Osteocyte (in vitro differentiated cells): Measurements from ENCODE around the gene TBL1XR1. TPM values are rescaled to one million over a fixed set of nuclear protein-coding genes. Genes with fewer than 3 reads are reported as not detected.

ENCODE experiments used
- DNase-seq: peaks from one replicate; pipeline ENCODE4 v3.0.0; 2021; ENCODE audit warnings: mixed read lengths; ENCODE audit not compliant: unreplicated experiment; ENCODE audit errors: extremely low spot score
- H3K27ac Mint-ChIP-seq: one replicate; pipeline ENCODE4 v1.8.0; 2021; ENCODE audit warnings: mild to moderate bottlenecking, mixed read lengths; ENCODE audit not compliant: unreplicated experiment
- H3K27me3 Mint-ChIP-seq: one replicate; pipeline ENCODE4 v1.8.0; 2021; ENCODE audit warnings: mixed read lengths; ENCODE audit not compliant: unreplicated experiment
- H3K36me3 Mint-ChIP-seq: one replicate; pipeline ENCODE4 v1.8.0; 2021; ENCODE audit warnings: mixed read lengths; ENCODE audit not compliant: unreplicated experiment
- H3K4me1 Mint-ChIP-seq: one replicate; pipeline ENCODE4 v1.8.0; 2021; ENCODE audit warnings: mixed read lengths; ENCODE audit not compliant: unreplicated experiment
- H3K4me3 Mint-ChIP-seq: one replicate; pipeline ENCODE4 v1.8.0; 2021; ENCODE audit warnings: mild to moderate bottlenecking, moderate library complexity, mixed read lengths; ENCODE audit not compliant: unreplicated experiment
- H3K9me3 Mint-ChIP-seq: one replicate; pipeline ENCODE4 v1.8.0; 2021; ENCODE audit warnings: mixed read lengths; ENCODE audit not compliant: unreplicated experiment
- CTCF ChIP-seq: fragments of 200-600 bp; sonication (generic); IDR thresholded peaks from 2 replicates; pipeline ENCODE4 v1.5.0; 2021; ENCODE audit warnings: antibody characterized with exemption, mild to moderate bottlenecking, moderate library complexity
- total RNA-seq: library from RNA; stranded (reverse); gene quantifications from 2 replicates; pipeline ENCODE4 v1.2.1, GENCODE V29; 2021

Gene TBL1XR1
- total RNA-seq, 1 donor from 2014 or later: 370 TPM

- Mint-ChIP-seq H3K4me3 (no peak overlapping the region), H3K9me3 (peaks cover 5% of the 10 kb centered on the region), H3K4me1 (peaks cover 28% of the 10 kb centered on the region), H3K27me3 (no peaks in the 10 kb centered on the region), H3K27ac (no peak overlapping the region), H3K36me3 (peaks cover 33% of the 10 kb centered on the region)
- DNase-seq: no peak
- no peak for TF ChIP-seq CTCF
Measured at GRCh38 chr3:177080122-177080521, 117.2 kb downstream of the TBL1XR1 start.

- no peaks in the 10 kb centered on the region for H3K27me3 Mint-ChIP-seq
Measured at GRCh38 chr3:177079684-177080083, 117.6 kb downstream of the TBL1XR1 start.

GRCh38 chr3:177071496-177072156 lies 125.7 kb downstream of the TBL1XR1 start:
- Mint-ChIP-seq H3K4me1 (peaks cover 25% of the 10 kb centered on the region), H3K36me3 (peaks cover 20% of the 10 kb centered on the region), H3K4me3 (no peak overlapping the region), H3K27me3 (no peaks in the 10 kb centered on the region), H3K9me3 (no peaks in the 10 kb centered on the region), H3K27ac (peak overlapping the region; percentile 24)
- TF ChIP-seq CTCF: no peak
- no peak for DNase-seq

More at GRCh38 chr3:177079684-177080083, 117.6 kb downstream of the TBL1XR1 start:
- Mint-ChIP-seq H3K36me3 (peaks cover 33% of the 10 kb centered on the region), H3K4me3 (no peak overlapping the region), H3K9me3 (peaks cover 5% of the 10 kb centered on the region), H3K4me1 (peaks cover 24% of the 10 kb centered on the region), H3K27ac (no peak overlapping the region)
- TF ChIP-seq CTCF: no peak
- no peak for DNase-seq

- no peak overlapping the region for H3K4me3 Mint-ChIP-seq
- H3K27ac Mint-ChIP-seq: no peak overlapping the region
- no peak for TF ChIP-seq CTCF
- H3K36me3 Mint-ChIP-seq: peaks cover 10% of the 10 kb centered on the region
- no peak for DNase-seq
- peaks cover 33% of the 10 kb centered on the region for H3K4me1 Mint-ChIP-seq
- H3K27me3 Mint-ChIP-seq: no peaks in the 10 kb centered on the region
- no peaks in the 10 kb centered on the region for H3K9me3 Mint-ChIP-seq
Measured at GRCh38 chr3:177069514-177070329, 127.6 kb downstream of the TBL1XR1 start.

GRCh38 chr3:177068967-177069366 lies 128.3 kb downstream of the TBL1XR1 start:
- DNase-seq: no peak
- Mint-ChIP-seq H3K27me3 (no peaks in the 10 kb centered on the region), H3K4me1 (peaks cover 36% of the 10 kb centered on the region), H3K27ac (no peak overlapping the region), H3K9me3 (no peaks in the 10 kb centered on the region), H3K4me3 (no peak overlapping the region), H3K36me3 (peaks cover 10% of the 10 kb centered on the region)
- no peak for TF ChIP-seq CTCF
